ENCODE data around the gene NMRK2. TPM values are rescaled to one million over a fixed set of nuclear protein-coding genes. Genes with fewer than 3 reads are reported as not detected.
"Not testable (repeated sequence)": the region's sequence is repeated elsewhere in the genome, so short reads cannot be mapped to it uniquely, and the experiment has no call there.

NMRK2 gene
- total RNA-seq, 1 experiment from 2014 or later = not detected

- H3K9me3 ChIP-seq (ENCODE audit: low read length); H3K4me1 ChIP-seq (ENCODE audit: low read length); H2AFZ ChIP-seq (ENCODE audit: low read length); H4K20me1 ChIP-seq (ENCODE audit: insufficient read depth, low read depth, low read length); H3K9me2 ChIP-seq (replicated peaks; ENCODE audit: insufficient read depth, low read length); H3K27ac ChIP-seq (ENCODE audit: low read length); H3K36me3 ChIP-seq (ENCODE audit: insufficient read depth, low read length); H3K4me3 ChIP-seq (ENCODE audit: low read length); H3K9ac ChIP-seq (ENCODE audit: low read length); H3K27me3 ChIP-seq (ENCODE audit: low read length); DNase-seq; H3K79me2 ChIP-seq (ENCODE audit: low read length); H3K4me2 ChIP-seq (ENCODE audit: low read depth, low read length, poor library complexity, severe bottlenecking): not testable (repeated sequence)
These were observed 19.9 kb downstream of the NMRK2 start for GRCh38 chr19:3952755-3953276.

- Histone ChIP-seq H3K4me3 (ENCODE audit: low read length) (no peak overlapping the region), H4K20me1 (ENCODE audit: insufficient read depth, low read depth, low read length) (no peaks in the 10 kb centered on the region; the same call in 1 of the 2 replicates), H3K27ac (ENCODE audit: low read length) (no peak overlapping the region), H3K79me2 (ENCODE audit: low read length) (no peaks in the 10 kb centered on the region), H3K9me3 (ENCODE audit: low read length) (no peaks in the 10 kb centered on the region), H3K4me2 (ENCODE audit: low read depth, low read length, poor library complexity, severe bottlenecking) (no peak overlapping the region), H3K9me2 (replicated peaks; ENCODE audit: insufficient read depth, low read length) (no peaks in the 10 kb centered on the region), H3K36me3 (ENCODE audit: insufficient read depth, low read length) (no peaks in the 10 kb centered on the region), H3K4me1 (ENCODE audit: low read length) (no peaks in the 10 kb centered on the region), H2AFZ (ENCODE audit: low read length) (no peak overlapping the region), H3K9ac (ENCODE audit: low read length) (no peak overlapping the region), H3K27me3 (ENCODE audit: low read length) (no peaks in the 10 kb centered on the region)
- no peak for DNase-seq
These were observed 21.2 kb downstream of the NMRK2 start for GRCh38 chr19:3954107-3954506.

- not testable (repeated sequence) for H3K9me2 ChIP-seq (replicated peaks; ENCODE audit: insufficient read depth, low read length); H3K4me2 ChIP-seq (ENCODE audit: low read depth, low read length, poor library complexity, severe bottlenecking); DNase-seq; H3K27me3 ChIP-seq (ENCODE audit: low read length); H3K79me2 ChIP-seq (ENCODE audit: low read length); H3K9ac ChIP-seq (ENCODE audit: low read length); H3K27ac ChIP-seq (ENCODE audit: low read length); H3K9me3 ChIP-seq (ENCODE audit: low read length); H2AFZ ChIP-seq (ENCODE audit: low read length); H3K4me3 ChIP-seq (ENCODE audit: low read length); H4K20me1 ChIP-seq (ENCODE audit: insufficient read depth, low read depth, low read length); H3K4me1 ChIP-seq (ENCODE audit: low read length); H3K36me3 ChIP-seq (ENCODE audit: insufficient read depth, low read length)
These were observed 22.4 kb downstream of the NMRK2 start for GRCh38 chr19:3955276-3955675.

- Histone ChIP-seq H3K27me3 (ENCODE audit: low read length) (no peaks in the 10 kb centered on the region), H3K27ac (ENCODE audit: low read length) (no peak overlapping the region)
These were observed 22.8 kb downstream of the NMRK2 start for GRCh38 chr19:3955688-3956087.

GRCh38 chr19:3958836-3959765 lies 26.2 kb downstream of the NMRK2 start:
- H3K4me2 ChIP-seq (ENCODE audit: low read depth, low read length, poor library complexity, severe bottlenecking) = no peak overlapping the region
- H3K27ac ChIP-seq (ENCODE audit: low read length) = no peak overlapping the region
- H3K9me2 ChIP-seq (replicated peaks; ENCODE audit: insufficient read depth, low read length) = no peaks in the 10 kb centered on the region
- H3K9me3 ChIP-seq (ENCODE audit: low read length) = no peaks in the 10 kb centered on the region
- H3K36me3 ChIP-seq (ENCODE audit: insufficient read depth, low read length) = no peaks in the 10 kb centered on the region
- H2AFZ ChIP-seq (ENCODE audit: low read length) = no peak overlapping the region
- no peaks in the 10 kb centered on the region; the same call in 1 of the 2 replicates for H4K20me1 ChIP-seq (ENCODE audit: insufficient read depth, low read depth, low read length)
- H3K9ac ChIP-seq (ENCODE audit: low read length) = no peak overlapping the region
- no peaks in the 10 kb centered on the region for H3K79me2 ChIP-seq (ENCODE audit: low read length)
- DNase-seq = no peak
- H3K4me3 ChIP-seq (ENCODE audit: low read length) = no peak overlapping the region
- H3K4me1 ChIP-seq (ENCODE audit: low read length) = no peaks in the 10 kb centered on the region
- no peaks in the 10 kb centered on the region for H3K27me3 ChIP-seq (ENCODE audit: low read length)

More at GRCh38 chr19:3955688-3956087, 22.8 kb downstream of the NMRK2 start:
- Histone ChIP-seq H3K4me1 (ENCODE audit: low read length) (no peaks in the 10 kb centered on the region), H3K4me2 (ENCODE audit: low read depth, low read length, poor library complexity, severe bottlenecking) (no peak overlapping the region), H3K9me2 (replicated peaks; ENCODE audit: insufficient read depth, low read length) (no peaks in the 10 kb centered on the region), H3K79me2 (ENCODE audit: low read length) (no peaks in the 10 kb centered on the region), H3K4me3 (ENCODE audit: low read length) (no peak overlapping the region), H3K9ac (ENCODE audit: low read length) (no peak overlapping the region), H4K20me1 (ENCODE audit: insufficient read depth, low read depth, low read length) (no peaks in the 10 kb centered on the region; the same call in 1 of the 2 replicates), H3K36me3 (ENCODE audit: insufficient read depth, low read length) (no peaks in the 10 kb centered on the region), H3K9me3 (ENCODE audit: low read length) (no peaks in the 10 kb centered on the region), H2AFZ (ENCODE audit: low read length) (no peak overlapping the region)
- no peak for DNase-seq

- DNase-seq = no peak
- no peaks in the 10 kb centered on the region for H3K36me3 ChIP-seq (ENCODE audit: insufficient read depth, low read length)
- H3K27ac ChIP-seq (ENCODE audit: low read length) = no peak overlapping the region
These were observed 26.9 kb downstream of the NMRK2 start for GRCh38 chr19:3959766-3960131.

GRCh38 chr19:3961007-3961406 lies 28.1 kb downstream of the NMRK2 start:
- H3K9me2 ChIP-seq (replicated peaks; ENCODE audit: insufficient read depth, low read length) = no peaks in the 10 kb centered on the region
- no peak overlapping the region for H3K4me2 ChIP-seq (ENCODE audit: low read depth, low read length, poor library complexity, severe bottlenecking)
- H3K9me3 ChIP-seq (ENCODE audit: low read length) = no peaks in the 10 kb centered on the region
- no peak overlapping the region for H3K4me3 ChIP-seq (ENCODE audit: low read length)
- no peaks in the 10 kb centered on the region for H4K20me1 ChIP-seq (ENCODE audit: insufficient read depth, low read depth, low read length)
- H3K36me3 ChIP-seq (ENCODE audit: insufficient read depth, low read length) = no peaks in the 10 kb centered on the region
- no peak overlapping the region for H2AFZ ChIP-seq (ENCODE audit: low read length)
- DNase-seq = no peak
- H3K27ac ChIP-seq (ENCODE audit: low read length) = no peak overlapping the region
- no peak overlapping the region for H3K9ac ChIP-seq (ENCODE audit: low read length)
- H3K4me1 ChIP-seq (ENCODE audit: low read length) = no peaks in the 10 kb centered on the region
- H3K79me2 ChIP-seq (ENCODE audit: low read length) = no peaks in the 10 kb centered on the region
- no peaks in the 10 kb centered on the region for H3K27me3 ChIP-seq (ENCODE audit: low read length)

More at GRCh38 chr19:3959766-3960131, 26.9 kb downstream of the NMRK2 start:
- Histone ChIP-seq H3K9ac (ENCODE audit: low read length) (no peak overlapping the region), H2AFZ (ENCODE audit: low read length) (no peak overlapping the region), H3K4me2 (ENCODE audit: low read depth, low read length, poor library complexity, severe bottlenecking) (no peak overlapping the region), H3K27me3 (ENCODE audit: low read length) (no peaks in the 10 kb centered on the region), H3K4me3 (ENCODE audit: low read length) (no peak overlapping the region), H4K20me1 (ENCODE audit: insufficient read depth, low read depth, low read length) (no peaks in the 10 kb centered on the region), H3K79me2 (ENCODE audit: low read length) (no peaks in the 10 kb centered on the region), H3K4me1 (ENCODE audit: low read length) (no peaks in the 10 kb centered on the region), H3K9me2 (replicated peaks; ENCODE audit: insufficient read depth, low read length) (no peaks in the 10 kb centered on the region), H3K9me3 (ENCODE audit: low read length) (no peaks in the 10 kb centered on the region)

GRCh38 chr19:3963458-3964255 lies 30.8 kb downstream of the NMRK2 start:
- DNase-seq = no peak
- peaks cover 3% of the 10 kb centered on the region for H3K79me2 ChIP-seq (ENCODE audit: low read length)
- no peaks in the 10 kb centered on the region for H4K20me1 ChIP-seq (ENCODE audit: insufficient read depth, low read depth, low read length)
- H3K4me3 ChIP-seq (ENCODE audit: low read length) = no peak overlapping the region
- no peaks in the 10 kb centered on the region for H3K9me2 ChIP-seq (replicated peaks; ENCODE audit: insufficient read depth, low read length)
- H3K9me3 ChIP-seq (ENCODE audit: low read length) = no peaks in the 10 kb centered on the region
- no peak overlapping the region for H2AFZ ChIP-seq (ENCODE audit: low read length)
- no peak overlapping the region for H3K9ac ChIP-seq (ENCODE audit: low read length)
- H3K4me2 ChIP-seq (ENCODE audit: low read depth, low read length, poor library complexity, severe bottlenecking) = no peak overlapping the region
- no peaks in the 10 kb centered on the region for H3K36me3 ChIP-seq (ENCODE audit: insufficient read depth, low read length)
- H3K27me3 ChIP-seq (ENCODE audit: low read length) = no peaks in the 10 kb centered on the region
- H3K4me1 ChIP-seq (ENCODE audit: low read length) = no peaks in the 10 kb centered on the region
- no peak overlapping the region for H3K27ac ChIP-seq (ENCODE audit: low read length)

All from Karpas-422 (cell line).